Dermis microvascular lymphatic vessel endothelial cell (primary cell): ENCODE data around the gene BRI3BP. TPM values are rescaled to one million over a fixed set of nuclear protein-coding genes. Genes with fewer than 3 reads are reported as not detected.
A peak's percentile ranks its signal among the peaks of the same experiment; 100 is the strongest.
"Not testable (repeated sequence)": the region's sequence is repeated elsewhere in the genome, so short reads cannot be mapped to it uniquely, and the experiment has no call there.

Experiments
- DNase-seq, 2 donors: peaks; one replicate each; pipeline versions ENCODE4 v3.0.0 to v3.0.0-alpha.2; 2010; ENCODE audit warnings: low read depth in 2 of 2
- total RNA-seq: library from RNA; depleted of rRNA; stranded (reverse); fragments of >200 nt; gene quantifications from 2 replicates; pipeline ENCODE4 v1.2.1, GENCODE V29; 2014

BRI3BP gene
- total RNA-seq, 1 donor from 2014 or later = 4.6 TPM

- DNase-seq = no peak
Observed at GRCh38 chr12:124972211-124972610, 21.2 kb upstream of the BRI3BP start.

GRCh38 chr12:124975276-124975675, 18.2 kb upstream of the BRI3BP start:
- no peak for DNase-seq

GRCh38 chr12:124976999-124977398, 16.4 kb upstream of the BRI3BP start:
- no peak for DNase-seq

- no peak for DNase-seq
Observed at GRCh38 chr12:124979568-124979967, 13.9 kb upstream of the BRI3BP start.

GRCh38 chr12:124980098-124980892, 13.2 kb upstream of the BRI3BP start:
- DNase-seq = no peak

GRCh38 chr12:124986876-124987275, 6.6 kb upstream of the BRI3BP start:
- not testable (repeated sequence) for DNase-seq

- DNase-seq = peak; percentile 33 to 67
Observed at GRCh38 chr12:124992874-124993625, 395 bp upstream of the BRI3BP start.

GRCh38 chr12:124994437-124994975, 1.1 kb downstream of the BRI3BP start:
- DNase-seq = no peak

- DNase-seq = no peak
Observed at GRCh38 chr12:124995200-124995961, 1.9 kb downstream of the BRI3BP start.

GRCh38 chr12:124998705-124999104, 5.3 kb downstream of the BRI3BP start:
- DNase-seq = no peak

- DNase-seq = no peak
Observed at GRCh38 chr12:125001636-125002035, 8.2 kb downstream of the BRI3BP start.

GRCh38 chr12:125003021-125003420, 9.6 kb downstream of the BRI3BP start:
- no peak for DNase-seq

GRCh38 chr12:125004621-125005020, 11.2 kb downstream of the BRI3BP start:
- no peak for DNase-seq

- DNase-seq = no peak
Observed at GRCh38 chr12:125005652-125006051, 12.2 kb downstream of the BRI3BP start.

- DNase-seq = no peak
Observed at GRCh38 chr12:125006365-125006764, 12.9 kb downstream of the BRI3BP start.

- no peak for DNase-seq
Observed at GRCh38 chr12:125013816-125014442, 20.5 kb downstream of the BRI3BP start.

- no peak for DNase-seq
Observed at GRCh38 chr12:125014526-125014925, 21.1 kb downstream of the BRI3BP start.

GRCh38 chr12:125015680-125016310, 22.4 kb downstream of the BRI3BP start:
- DNase-seq = no peak

- DNase-seq = no peak
Observed at GRCh38 chr12:125017801-125018200, 24.4 kb downstream of the BRI3BP start.

- DNase-seq = no peak
Observed at GRCh38 chr12:125018356-125018755, 24.9 kb downstream of the BRI3BP start.

- no peak for DNase-seq
Observed at GRCh38 chr12:125021096-125021495, 27.7 kb downstream of the BRI3BP start.
